WTC11 (cell line): ENCODE results near the gene AMMECR1. TPM values are rescaled to one million over a fixed set of nuclear protein-coding genes. Genes with fewer than 3 reads are reported as not detected.

ENCODE experiments used
- ATAC-seq: fragments of 200-7000 bp; cut with Tn5 transposase; 2 replicates; pipeline ENCODE4 v1.10.0; 2021; ENCODE audit warnings: mild to moderate bottlenecking, moderate library complexity
- CTCF ChIA-PET: fragments of 300-600 bp; sonication (Branson Sonifier 250); formaldehyde crosslinking; loops from one replicate; lab custom pipeline; 2021; ENCODE audit warnings: antibody characterized with exemption; lab: Charles Lee
- POLR2A ChIA-PET: fragments of 350-600 bp; sonication (Branson Sonifier 250); formaldehyde crosslinking; loops from one replicate; lab custom pipeline; 2021; ENCODE audit warnings: antibody characterized with exemption; lab: Charles Lee
- DNase-seq: peaks from one replicate; pipeline ENCODE4 v3.0.0; 2021; ENCODE audit warnings: low spot score
- H3K27ac Mint-ChIP-seq: 2 replicates; pipeline ENCODE4 v1.8.0; 2021; ENCODE audit warnings: mixed read lengths
- H3K27me3 Mint-ChIP-seq: 2 replicates; pipeline ENCODE4 v1.8.0; 2021; ENCODE audit warnings: low read depth, mild to moderate bottlenecking, moderate library complexity, mixed read lengths
- H3K36me3 Mint-ChIP-seq: 2 replicates; pipeline ENCODE4 v1.8.0; 2021; ENCODE audit warnings: mixed read lengths
- H3K4me1 Mint-ChIP-seq: 2 replicates; pipeline ENCODE4 v1.8.0; 2022; ENCODE audit warnings: mixed read lengths
- H3K4me3 Mint-ChIP-seq: 2 replicates; pipeline ENCODE4 v1.8.0; 2021; ENCODE audit warnings: mild to moderate bottlenecking, moderate library complexity, mixed read lengths
- H3K9me3 Mint-ChIP-seq: 2 replicates; pipeline ENCODE4 v1.8.0; 2021; ENCODE audit warnings: mixed read lengths
- AFF4 ChIP-seq: sonication (generic); formaldehyde crosslinking; IDR thresholded peaks from 2 replicates; pipeline ENCODE4 v1.8.1; 2023; ENCODE audit warnings: mild to moderate bottlenecking, missing genetic modification reagents, borderline replicate concordance
- ATF1 ChIP-seq: sonication (generic); formaldehyde crosslinking; IDR thresholded peaks from 2 replicates; pipeline ENCODE4 v1.8.1; 2023; ENCODE audit warnings: mild to moderate bottlenecking, moderate library complexity, missing genetic modification reagents
- ATF2 ChIP-seq: sonication (generic); formaldehyde crosslinking; IDR thresholded peaks from 2 replicates; pipeline ENCODE4 v1.8.1; 2022; ENCODE audit warnings: low read depth, missing genetic modification reagents, borderline replicate concordance
- ATF6 ChIP-seq: sonication (generic); formaldehyde crosslinking; IDR thresholded peaks from 2 replicates; pipeline ENCODE4 v1.8.1; 2023; ENCODE audit warnings: mild to moderate bottlenecking, missing genetic modification reagents
- CBFB ChIP-seq: sonication (generic); formaldehyde crosslinking; IDR thresholded peaks from 2 replicates; pipeline ENCODE4 v1.8.1; 2022; ENCODE audit warnings: mild to moderate bottlenecking, low read depth, missing genetic modification reagents
- CREM ChIP-seq: sonication (generic); formaldehyde crosslinking; IDR thresholded peaks from 2 replicates; pipeline ENCODE4 v1.8.1; 2022; ENCODE audit warnings: mild to moderate bottlenecking, missing genetic modification reagents, moderate library complexity
- E2F1 ChIP-seq: sonication (generic); formaldehyde crosslinking; IDR thresholded peaks from 2 replicates; pipeline ENCODE4 v1.8.0; 2022; ENCODE audit warnings: mild to moderate bottlenecking, missing genetic modification reagents
- E2F5 ChIP-seq: sonication (generic); formaldehyde crosslinking; IDR thresholded peaks from 2 replicates; pipeline ENCODE4 v1.8.1; 2022; ENCODE audit warnings: mild to moderate bottlenecking, moderate library complexity, missing genetic modification reagents
- FOXK1 ChIP-seq: sonication (generic); formaldehyde crosslinking; IDR thresholded peaks from 2 replicates; pipeline ENCODE4 v1.8.0; 2022; ENCODE audit warnings: mild to moderate bottlenecking, moderate library complexity, missing genetic modification reagents
- GABPB1 ChIP-seq: sonication (generic); formaldehyde crosslinking; IDR thresholded peaks from 2 replicates; pipeline ENCODE4 v1.8.1; 2023; ENCODE audit warnings: mild to moderate bottlenecking, missing genetic modification reagents
- IRF2 ChIP-seq: sonication (generic); formaldehyde crosslinking; IDR thresholded peaks from 2 replicates; pipeline ENCODE4 v1.8.0; 2022; ENCODE audit warnings: low read depth, missing genetic modification reagents, borderline replicate concordance
- MXD4 ChIP-seq: fragments of 250-450 bp; sonication (Bioruptor Pico); IDR thresholded peaks from 2 replicates; pipeline ENCODE4 v1.8.0; 2021; ENCODE audit warnings: mild to moderate bottlenecking, moderate library complexity, borderline replicate concordance
- NFYB ChIP-seq: sonication (generic); formaldehyde crosslinking; conservative IDR thresholded peaks from 2 replicates; pipeline ENCODE4 v1.8.0; 2022; ENCODE audit warnings: low read depth, missing genetic modification reagents
- PRDM15 ChIP-seq: sonication (generic); formaldehyde crosslinking; IDR thresholded peaks from 2 replicates; pipeline ENCODE4 v1.8.0; 2022; ENCODE audit warnings: missing genetic modification reagents
- TCF7 ChIP-seq: sonication (generic); formaldehyde crosslinking; IDR thresholded peaks from 2 replicates; pipeline ENCODE4 v1.8.0; 2022; ENCODE audit warnings: mild to moderate bottlenecking, low read depth, missing genetic modification reagents, moderate library complexity
- TEAD4 ChIP-seq: sonication (generic); formaldehyde crosslinking; IDR thresholded peaks from 2 replicates; pipeline ENCODE4 v1.8.0; 2022; ENCODE audit warnings: mild to moderate bottlenecking, missing genetic modification reagents
- ZNF263 ChIP-seq: sonication (generic); formaldehyde crosslinking; IDR thresholded peaks from 2 replicates; pipeline ENCODE4 v1.8.1; 2022; ENCODE audit warnings: low read depth, mild to moderate bottlenecking, moderate library complexity, missing genetic modification reagents
- ZNF317 ChIP-seq: sonication (generic); formaldehyde crosslinking; IDR thresholded peaks from 2 replicates; pipeline ENCODE4 v1.8.1; 2023; ENCODE audit warnings: low read depth, mild to moderate bottlenecking, moderate library complexity, missing genetic modification reagents, borderline replicate concordance
- ZNF425 ChIP-seq: fragments of 250-450 bp; sonication (Bioruptor Pico); conservative IDR thresholded peaks from 2 replicates; pipeline ENCODE4 v1.9.0; 2021; ENCODE audit warnings: mild to moderate bottlenecking
- ZNF671 ChIP-seq: fragments of 250-450 bp; sonication (Bioruptor Pico); IDR thresholded peaks from 2 replicates; pipeline ENCODE4 v1.8.0; 2021; ENCODE audit warnings: mild to moderate bottlenecking
- total RNA-seq: library from RNA; stranded (reverse); gene quantifications from 3 replicates; pipeline ENCODE4 v1.2.3, GENCODE V29; 2021

AMMECR1 gene
- total RNA-seq, 1 experiment from 2014 or later: 18.1 TPM

GRCh38 chrX:110172215-110172614, 145.7 kb downstream of the AMMECR1 start (continued):
- TF ChIP-seq ATF2: no peak
- no peak for TF ChIP-seq ZNF317 (CRISPR knock-in tag)
- TF ChIP-seq CBFB (CRISPR knock-in tag): no peak
- TF ChIP-seq E2F1 (CRISPR knock-in tag): no peak

- Mint-ChIP-seq H3K4me3 (no peak overlapping the region), H3K36me3 (no peaks in the 10 kb centered on the region), H3K27ac (no peak overlapping the region), H3K27me3 (no peaks in the 10 kb centered on the region), H3K4me1 (peaks cover 5% of the 10 kb centered on the region), H3K9me3 (no peaks in the 10 kb centered on the region)
- DNase-seq: no peak
- TF ChIP-seq AFF4 (CRISPR knock-in tag): no peak
- no peak for TF ChIP-seq TEAD4 (CRISPR knock-in tag)
- no peak for TF ChIP-seq CREM
- no peak for TF ChIP-seq ZNF671 (CRISPR knock-in tag)
- TF ChIP-seq FOXK1 (CRISPR knock-in tag): no peak
- TF ChIP-seq ATF1: no peak
- no peak for TF ChIP-seq IRF2 (CRISPR knock-in tag)
- TF ChIP-seq NFYB: no peak
- TF ChIP-seq ATF6: no peak
- POLR2A ChIA-PET: no interaction called here
- no peak for ATAC-seq
- CTCF ChIA-PET: no interaction called here
Observed at GRCh38 chrX:110171442-110171841, 146.4 kb downstream of the AMMECR1 start.

- H3K27ac Mint-ChIP-seq: no peak overlapping the region
- no peak for TF ChIP-seq ZNF425 (CRISPR knock-in tag)
- TF ChIP-seq GABPB1: no peak
- TF ChIP-seq TCF7 (CRISPR knock-in tag): no peak
- TF ChIP-seq MXD4 (CRISPR knock-in tag): no peak
- no peak for TF ChIP-seq ZNF263 (CRISPR knock-in tag)
- no peak for TF ChIP-seq PRDM15 (CRISPR knock-in tag)
- no peak for TF ChIP-seq E2F5 (CRISPR knock-in tag)
- no peak for DNase-seq
- H3K4me1 Mint-ChIP-seq: peaks cover 5% of the 10 kb centered on the region
- no peak for ATAC-seq
- H3K27me3 Mint-ChIP-seq: no peaks in the 10 kb centered on the region
- H3K9me3 Mint-ChIP-seq: no peaks in the 10 kb centered on the region
- ChIA-PET CTCF (no interaction called here), POLR2A (no interaction called here)
- H3K36me3 Mint-ChIP-seq: no peaks in the 10 kb centered on the region
- no peak overlapping the region for H3K4me3 Mint-ChIP-seq
Observed at GRCh38 chrX:110170029-110170428, 147.9 kb downstream of the AMMECR1 start.
